ENCODE results near the gene ATP5MG. TPM values are rescaled to one million over a fixed set of nuclear protein-coding genes. Genes with fewer than 3 reads are reported as not detected.

ATP5MG gene
- total and polyA plus RNA-seq, 2 of the 8 experiments (the other 6 are each of a cell fraction or from before 2014, with no cell fraction given): 237 to 464 TPM

GRCh38 chr11:118366287-118366686 is 35.1 kb upstream of the ATP5MG start:
- H4K91ac ChIP-seq (replicated peaks; ENCODE audit: insufficient read length, low read length): no peak overlapping the region
- H2AFZ ChIP-seq (ENCODE audit: low read length): no peak overlapping the region
- no peak for DNase-seq (ENCODE audit: low read depth in 1 of 2, low spot score in 2 of 2)
- H3K9ac ChIP-seq (replicated peaks in 1 of 4; ENCODE audit: extremely low read depth in 1 of 4, low read depth in 3 of 4, low read length in 3 of 4): no peak overlapping the region
- TF ChIP-seq TAF7 (optimal IDR thresholded peaks at IDR 0.05; ENCODE audit: borderline replicate concordance, low read depth, low read length) (no peak), POU5F1 (IDR thresholded peaks at IDR 0.05; ENCODE audit: low read depth, low read length) (no peak), MAFK (IDR thresholded peaks at IDR 0.05; ENCODE audit: low read depth, low read length) (no peak), CEBPB (IDR thresholded peaks at IDR 0.05; ENCODE audit: low read depth, low read length) (no peak), USF2 (IDR thresholded peaks at IDR 0.05; ENCODE audit: low read length) (no peak)
- H3K23ac ChIP-seq (ENCODE audit: insufficient read length): no peak overlapping the region
- H3K4me3 ChIP-seq (ENCODE audit: extremely low read depth in 1 of 4, insufficient read depth in 2 of 4, low read depth in 3 of 4, low read length in 4 of 4): no peak overlapping the region
- H2BK5ac ChIP-seq (ENCODE audit: low read depth, low read length): no peak overlapping the region
- CTCF ChIA-PET (ENCODE audit: partially characterized antibody): interaction anchor here (0.6 to 1.6 kb wide), 2 partner anchors 122 to 168 kb away, joined by 3 to 4 read pairs; no protein-coding TSS in a partner anchor
- H2AK5ac ChIP-seq (ENCODE audit: low read depth, low read length): no peak overlapping the region
- H3K36me3 ChIP-seq (ENCODE audit: control insufficient read depth in 2 of 4, insufficient read depth in 4 of 4, low read length in 3 of 4): peaks cover 0 to 30% (median 20%) of the 10 kb centered on the region in 4 experiments; a peak in 7 of 8 replicates
- POLR2A ChIA-PET (ENCODE audit: partially characterized antibody): no interaction called here
- H3K14ac ChIP-seq (ENCODE audit: insufficient read length): no peak overlapping the region
- peaks cover 0 to 3% of the 10 kb centered on the region in 2 experiments for H4K20me1 ChIP-seq (replicated peaks in 1 of 2; ENCODE audit: control insufficient read depth in 1 of 2, insufficient read depth in 2 of 2, low read length in 2 of 2)
- H2BK120ac ChIP-seq (replicated peaks; ENCODE audit: low read depth, low read length): no peak overlapping the region
- H3K79me1 ChIP-seq (ENCODE audit: low read depth, low read length): no peaks in the 10 kb centered on the region; the same call in 1 of the 2 replicates
- H3K79me2 ChIP-seq (ENCODE audit: control insufficient read depth in 1 of 2, insufficient read depth in 2 of 2, low read length in 2 of 2): peaks cover 0 to 17% of the 10 kb centered on the region in 2 experiments; a peak in 2 of 4 replicates
- no peaks in the 10 kb centered on the region for H3K9me3 ChIP-seq (ENCODE audit: insufficient read depth in 2 of 2, low read depth in 1 of 2, low read length in 1 of 2)
- no peaks in the 10 kb centered on the region for H3K4me1 ChIP-seq (replicated peaks in 1 of 4; ENCODE audit: control insufficient read depth in 3 of 4, insufficient read depth in 4 of 4, low read length in 3 of 4)
- no peak overlapping the region for H3K4ac ChIP-seq (replicated peaks; ENCODE audit: insufficient read length, low read depth, low read length)
- H2BK12ac ChIP-seq (ENCODE audit: low read depth, low read length): no peak overlapping the region
- no peak for FAIRE-seq
- no peak overlapping the region for H2BK15ac ChIP-seq (ENCODE audit: low read length)
- no peak overlapping the region for H2BK20ac ChIP-seq (ENCODE audit: low read length)
- no peak overlapping the region for H4K8ac ChIP-seq (ENCODE audit: extremely low read depth, insufficient read depth, low read length)
- H3K27ac ChIP-seq (ENCODE audit: low read depth, low read length): no peak overlapping the region
- no peak overlapping the region for H4K5ac ChIP-seq (ENCODE audit: insufficient read length, low read depth, low read length)
- WGBS, 2 experiments (ENCODE audit: extremely low coverage in 1 of 2, insufficient coverage in 1 of 2, insufficient read length in 1 of 2, insufficient replicate concordance in 2 of 2, low coverage in 1 of 2, low lambda C conversion rate in 2 of 2, missing lambda C conversion rate in 1 of 2): 100% methylated on average over 1 of the region's 1 CpG; no CpG with 5 or more reads in 1 of the 2 experiments
- no peaks in the 10 kb centered on the region for H3K23me2 ChIP-seq (ENCODE audit: low read depth, low read length)
- no peak overlapping the region for H3K4me2 ChIP-seq (ENCODE audit: insufficient read depth in 1 of 2, low read depth in 2 of 2, low read length in 2 of 2)
- no peaks in the 10 kb centered on the region; a peak in 1 of 7 replicates for H3K27me3 ChIP-seq (replicated peaks in 1 of 4; ENCODE audit: control insufficient read depth in 3 of 4, extremely low read depth in 1 of 4, insufficient read depth in 3 of 4, low read length in 3 of 4)
- H3K56ac ChIP-seq (replicated peaks; ENCODE audit: insufficient read length, low read depth, low read length): no peak overlapping the region
- H3K18ac ChIP-seq (ENCODE audit: extremely low read depth, low read length): no peak overlapping the region
